ENCODE data around the gene CALN1.
"Not testable (repeated sequence)": the region's sequence is repeated elsewhere in the genome, so short reads cannot be mapped to it uniquely, and the experiment has no call there.

Gene CALN1

GRCh38 chr7:72234086-72234485 lies 178.1 kb downstream of the CALN1 start:
- Histone ChIP-seq H3K4me3 (ENCODE audit: low read depth, low read length) (no peak overlapping the region), H3K27me3 (ENCODE audit: control insufficient read depth, insufficient read depth, low read length) (no peaks in the 10 kb centered on the region), H3K9me3 (ENCODE audit: control insufficient read depth, insufficient read depth, low read length) (no peaks in the 10 kb centered on the region), H3K27ac (ENCODE audit: low read depth, low read length) (no peak overlapping the region), H3K9ac (ENCODE audit: low read depth, low read length) (no peak overlapping the region), H3K36me3 (ENCODE audit: control insufficient read depth, insufficient read depth, low read length) (no peaks in the 10 kb centered on the region), H3K4me1 (ENCODE audit: control insufficient read depth, insufficient read depth, low read length) (no peaks in the 10 kb centered on the region)

- Histone ChIP-seq H3K27ac (ENCODE audit: low read depth, low read length) (no peak overlapping the region), H3K36me3 (ENCODE audit: control insufficient read depth, insufficient read depth, low read length) (no peaks in the 10 kb centered on the region), H3K9ac (ENCODE audit: low read depth, low read length) (no peak overlapping the region), H3K27me3 (ENCODE audit: control insufficient read depth, insufficient read depth, low read length) (no peaks in the 10 kb centered on the region), H3K9me3 (ENCODE audit: control insufficient read depth, insufficient read depth, low read length) (no peaks in the 10 kb centered on the region), H3K4me1 (ENCODE audit: control insufficient read depth, insufficient read depth, low read length) (no peaks in the 10 kb centered on the region; the same call in 1 of the 2 replicates), H3K4me3 (ENCODE audit: low read depth, low read length) (no peak overlapping the region)
Measured at GRCh38 chr7:72230281-72230680, 181.9 kb downstream of the CALN1 start.

- H3K9me3 ChIP-seq (ENCODE audit: control insufficient read depth, insufficient read depth, low read length) = no peaks in the 10 kb centered on the region
- no peak overlapping the region for H3K27ac ChIP-seq (ENCODE audit: low read depth, low read length)
- no peaks in the 10 kb centered on the region for H3K36me3 ChIP-seq (ENCODE audit: control insufficient read depth, insufficient read depth, low read length)
- H3K4me3 ChIP-seq (ENCODE audit: low read depth, low read length) = no peak overlapping the region
- H3K4me1 ChIP-seq (ENCODE audit: control insufficient read depth, insufficient read depth, low read length) = no peaks in the 10 kb centered on the region; the same call in 1 of the 2 replicates
- no peaks in the 10 kb centered on the region for H3K27me3 ChIP-seq (ENCODE audit: control insufficient read depth, insufficient read depth, low read length)
- H3K9ac ChIP-seq (ENCODE audit: low read depth, low read length) = no peak overlapping the region
Measured at GRCh38 chr7:72223351-72223750, 188.8 kb downstream of the CALN1 start.

GRCh38 chr7:72222136-72222535 lies 190.0 kb downstream of the CALN1 start:
- no peaks in the 10 kb centered on the region for H3K4me1 ChIP-seq (ENCODE audit: control insufficient read depth, insufficient read depth, low read length)
- H3K36me3 ChIP-seq (ENCODE audit: control insufficient read depth, insufficient read depth, low read length) = no peaks in the 10 kb centered on the region
- no peak overlapping the region for H3K27ac ChIP-seq (ENCODE audit: low read depth, low read length)
- no peak overlapping the region for H3K4me3 ChIP-seq (ENCODE audit: low read depth, low read length)
- H3K9ac ChIP-seq (ENCODE audit: low read depth, low read length) = no peak overlapping the region
- no peaks in the 10 kb centered on the region for H3K27me3 ChIP-seq (ENCODE audit: control insufficient read depth, insufficient read depth, low read length)
- no peaks in the 10 kb centered on the region for H3K9me3 ChIP-seq (ENCODE audit: control insufficient read depth, insufficient read depth, low read length)

- no peaks in the 10 kb centered on the region for H3K9me3 ChIP-seq (ENCODE audit: control insufficient read depth, insufficient read depth, low read length)
- H3K36me3 ChIP-seq (ENCODE audit: control insufficient read depth, insufficient read depth, low read length) = no peaks in the 10 kb centered on the region
Measured at GRCh38 chr7:72219500-72219899, 192.6 kb downstream of the CALN1 start.

GRCh38 chr7:72217151-72217550 lies 195.0 kb downstream of the CALN1 start:
- no peak overlapping the region for H3K27ac ChIP-seq (ENCODE audit: low read depth, low read length)
- no peaks in the 10 kb centered on the region for H3K36me3 ChIP-seq (ENCODE audit: control insufficient read depth, insufficient read depth, low read length)
- no peaks in the 10 kb centered on the region for H3K27me3 ChIP-seq (ENCODE audit: control insufficient read depth, insufficient read depth, low read length)
- no peak overlapping the region for H3K4me3 ChIP-seq (ENCODE audit: low read depth, low read length)
- H3K9me3 ChIP-seq (ENCODE audit: control insufficient read depth, insufficient read depth, low read length) = no peaks in the 10 kb centered on the region
- no peak overlapping the region for H3K9ac ChIP-seq (ENCODE audit: low read depth, low read length)
- no peaks in the 10 kb centered on the region for H3K4me1 ChIP-seq (ENCODE audit: control insufficient read depth, insufficient read depth, low read length)

More at GRCh38 chr7:72219500-72219899, 192.6 kb downstream of the CALN1 start:
- Histone ChIP-seq H3K4me3 (ENCODE audit: low read depth, low read length) (no peak overlapping the region), H3K27me3 (ENCODE audit: control insufficient read depth, insufficient read depth, low read length) (no peaks in the 10 kb centered on the region), H3K27ac (ENCODE audit: low read depth, low read length) (no peak overlapping the region), H3K4me1 (ENCODE audit: control insufficient read depth, insufficient read depth, low read length) (no peaks in the 10 kb centered on the region), H3K9ac (ENCODE audit: low read depth, low read length) (no peak overlapping the region)

GRCh38 chr7:72213769-72214168 lies 198.4 kb downstream of the CALN1 start:
- Histone ChIP-seq H3K27ac (ENCODE audit: low read depth, low read length) (no peak overlapping the region), H3K9me3 (ENCODE audit: control insufficient read depth, insufficient read depth, low read length) (no peaks in the 10 kb centered on the region), H3K27me3 (ENCODE audit: control insufficient read depth, insufficient read depth, low read length) (no peaks in the 10 kb centered on the region), H3K4me3 (ENCODE audit: low read depth, low read length) (no peak overlapping the region), H3K9ac (ENCODE audit: low read depth, low read length) (no peak overlapping the region), H3K36me3 (ENCODE audit: control insufficient read depth, insufficient read depth, low read length) (no peaks in the 10 kb centered on the region), H3K4me1 (ENCODE audit: control insufficient read depth, insufficient read depth, low read length) (no peaks in the 10 kb centered on the region)

- no peaks in the 10 kb centered on the region for H3K9me3 ChIP-seq (ENCODE audit: control insufficient read depth, insufficient read depth, low read length)
- H3K27me3 ChIP-seq (ENCODE audit: control insufficient read depth, insufficient read depth, low read length) = no peaks in the 10 kb centered on the region
- H3K4me3 ChIP-seq (ENCODE audit: low read depth, low read length) = no peak overlapping the region
- no peaks in the 10 kb centered on the region for H3K4me1 ChIP-seq (ENCODE audit: control insufficient read depth, insufficient read depth, low read length)
- no peaks in the 10 kb centered on the region for H3K36me3 ChIP-seq (ENCODE audit: control insufficient read depth, insufficient read depth, low read length)
- H3K9ac ChIP-seq (ENCODE audit: low read depth, low read length) = no peak overlapping the region
- no peak overlapping the region for H3K27ac ChIP-seq (ENCODE audit: low read depth, low read length)
Measured at GRCh38 chr7:72213081-72213480, 199.1 kb downstream of the CALN1 start.

GRCh38 chr7:72211175-72211574 lies 201.0 kb downstream of the CALN1 start:
- H3K4me3 ChIP-seq (ENCODE audit: low read depth, low read length) = no peak overlapping the region
- no peak overlapping the region for H3K27ac ChIP-seq (ENCODE audit: low read depth, low read length)
- no peaks in the 10 kb centered on the region for H3K36me3 ChIP-seq (ENCODE audit: control insufficient read depth, insufficient read depth, low read length)
- H3K9ac ChIP-seq (ENCODE audit: low read depth, low read length) = no peak overlapping the region
- H3K4me1 ChIP-seq (ENCODE audit: control insufficient read depth, insufficient read depth, low read length) = no peaks in the 10 kb centered on the region
- H3K9me3 ChIP-seq (ENCODE audit: control insufficient read depth, insufficient read depth, low read length) = no peaks in the 10 kb centered on the region
- H3K27me3 ChIP-seq (ENCODE audit: control insufficient read depth, insufficient read depth, low read length) = no peaks in the 10 kb centered on the region

GRCh38 chr7:72209006-72209405 lies 203.1 kb downstream of the CALN1 start:
- H3K36me3 ChIP-seq (ENCODE audit: control insufficient read depth, insufficient read depth, low read length); H3K27ac ChIP-seq (ENCODE audit: low read depth, low read length); H3K4me3 ChIP-seq (ENCODE audit: low read depth, low read length); H3K9ac ChIP-seq (ENCODE audit: low read depth, low read length); H3K27me3 ChIP-seq (ENCODE audit: control insufficient read depth, insufficient read depth, low read length); H3K9me3 ChIP-seq (ENCODE audit: control insufficient read depth, insufficient read depth, low read length); H3K4me1 ChIP-seq (ENCODE audit: control insufficient read depth, insufficient read depth, low read length): not testable (repeated sequence)

- no peaks in the 10 kb centered on the region for H3K9me3 ChIP-seq (ENCODE audit: control insufficient read depth, insufficient read depth, low read length)
- no peaks in the 10 kb centered on the region for H3K27me3 ChIP-seq (ENCODE audit: control insufficient read depth, insufficient read depth, low read length)
- H3K4me3 ChIP-seq (ENCODE audit: low read depth, low read length) = no peak overlapping the region
- H3K4me1 ChIP-seq (ENCODE audit: control insufficient read depth, insufficient read depth, low read length) = no peaks in the 10 kb centered on the region
- H3K36me3 ChIP-seq (ENCODE audit: control insufficient read depth, insufficient read depth, low read length) = no peaks in the 10 kb centered on the region
- H3K9ac ChIP-seq (ENCODE audit: low read depth, low read length) = no peak overlapping the region
- no peak overlapping the region for H3K27ac ChIP-seq (ENCODE audit: low read depth, low read length)
Measured at GRCh38 chr7:72196176-72196575, 216.0 kb downstream of the CALN1 start.

- no peaks in the 10 kb centered on the region for H3K4me1 ChIP-seq (ENCODE audit: control insufficient read depth, insufficient read depth, low read length)
- H3K27ac ChIP-seq (ENCODE audit: low read depth, low read length) = no peak overlapping the region
- H3K36me3 ChIP-seq (ENCODE audit: control insufficient read depth, insufficient read depth, low read length) = no peaks in the 10 kb centered on the region
- H3K9ac ChIP-seq (ENCODE audit: low read depth, low read length) = no peak overlapping the region
- H3K4me3 ChIP-seq (ENCODE audit: low read depth, low read length) = no peak overlapping the region
- no peaks in the 10 kb centered on the region for H3K27me3 ChIP-seq (ENCODE audit: control insufficient read depth, insufficient read depth, low read length)
- no peaks in the 10 kb centered on the region for H3K9me3 ChIP-seq (ENCODE audit: control insufficient read depth, insufficient read depth, low read length)
Measured at GRCh38 chr7:72190919-72191318, 221.2 kb downstream of the CALN1 start.
